HepG2 (cell line): ENCODE results near the gene ING1. TPM values are rescaled to one million over a fixed set of nuclear protein-coding genes. Genes with fewer than 3 reads are reported as not detected.

Experiments
- ATAC-seq: fragments of 200-7000 bp; cut with Tn5 transposase; 3 replicates; pipeline ENCODE4 v1.9.1; 2020; ENCODE audit warnings: mild to moderate bottlenecking, moderate library complexity
- BruUV-seq: library from RNA; stranded (reverse); fragments of 400-500 nt; replicated peaks from 2 replicates; lab custom pipeline; 2021; lab: Mats Ljungman, UMichigan
- CTCF ChIA-PET: fragments of 300-600 bp; formaldehyde crosslinking; extraction: SDS; loops from one replicate; lab custom pipeline; 2021; ENCODE audit warnings: low total read pairs, inconsistent platforms, low intra/inter-chr PET ratio; lab: Yijun Ruan, JAX
- POLR2A ChIA-PET: fragments of 350-600 bp; sonication (Branson Sonifier 250); formaldehyde crosslinking; loops from one replicate; lab custom pipeline; 2020; ENCODE audit warnings: antibody characterized with exemption, inconsistent platforms; lab: Yijun Ruan, JAX
- DNase-seq: peaks from one replicate; pipeline ENCODE4 v3.0.0-alpha.2; 2015; ENCODE audit warnings: low spot score
- FAIRE-seq: peaks from 3 replicates; lab custom pipeline; 2011; peaks lifted over from hg19 to GRCh38; lab: Jason Lieb, UNC
- H2AFZ ChIP-seq: one replicate; pipeline ENCODE4 v1.6.1; 2011; ENCODE audit warnings: low read length, inconsistent platforms
- H3K27ac ChIP-seq: fragments of 300-600 bp; 3 replicates; pipeline ENCODE4 v1.8.0; 2011; ENCODE audit warnings: mixed run types, mild to moderate bottlenecking, mixed read lengths, low read length, inconsistent platforms; ENCODE audit not compliant: insufficient read depth; ENCODE audit errors: extremely low read length
- H3K27me3 ChIP-seq, 2 experiments: fragments of 200-600 bp in 1 of 2; 2 replicates in 1 of 2; 3 replicates in 1 of 2; pipeline versions ENCODE4 v1.6.0 to v1.8.0; 2011; ENCODE audit warnings: low read length in 2 of 2, mild to moderate bottlenecking in 2 of 2, moderate library complexity in 2 of 2, inconsistent platforms in 1 of 2; ENCODE audit not compliant: insufficient read depth in 2 of 2, control insufficient read depth in 1 of 2
- H3K36me3 ChIP-seq, 2 experiments: fragments of 200-600 bp in 1 of 2; replicated peaks in 1 of 2; 2 replicates in 1 of 2; 3 replicates in 1 of 2; pipeline versions ENCODE4 v1.5.1 to v1.8.0; 2011; ENCODE audit warnings: low read length in 2 of 2, inconsistent platforms in 1 of 2; ENCODE audit not compliant: insufficient read depth in 2 of 2, control insufficient read depth in 1 of 2
- H3K4me1 ChIP-seq: 2 replicates; pipeline ENCODE4 v1.5.1; 2012; ENCODE audit warnings: low read length, inconsistent platforms; ENCODE audit not compliant: insufficient read depth
- H3K4me2 ChIP-seq: 2 replicates; pipeline ENCODE4 v1.6.0; 2011; ENCODE audit warnings: low read depth, low read length, inconsistent platforms
- H3K4me3 ChIP-seq, 3 experiments: fragments of 200-600 bp in 1 of 3; sonication (generic), shearing (Covaris generic) in 1 of 3; replicated peaks in 1 of 3; 2 replicates each; pipeline ENCODE4 v1.5.1; 2011 to 2016; ENCODE audit warnings: low read length in 3 of 3, inconsistent platforms in 2 of 3, low read depth in 2 of 3, mild to moderate bottlenecking in 2 of 3, control low read depth in 1 of 3, mixed read lengths in 1 of 3; ENCODE audit not compliant: insufficient read depth in 1 of 3
- H3K79me2 ChIP-seq: one replicate; pipeline ENCODE4 v1.6.1; 2011; ENCODE audit warnings: low read length, inconsistent platforms; ENCODE audit not compliant: insufficient read depth
- H3K9ac ChIP-seq: 2 replicates; pipeline ENCODE4 v1.6.0; 2011; ENCODE audit warnings: mild to moderate bottlenecking, low read depth, low read length, inconsistent platforms; ENCODE audit not compliant: insufficient read depth
- H3K9me3 ChIP-seq: 2 replicates; pipeline ENCODE4 v1.5.1; 2012; ENCODE audit warnings: mild to moderate bottlenecking, low read length
- H4K20me1 ChIP-seq: 2 replicates; pipeline ENCODE4 v1.6.0; 2011; ENCODE audit warnings: inconsistent platforms, mild to moderate bottlenecking, low read length, moderate library complexity; ENCODE audit not compliant: insufficient read depth
- NAIF1 ChIP-seq: sonication (generic); formaldehyde crosslinking; IDR thresholded peaks from 2 replicates; pipeline ENCODE4 v1.5.0; 2020; ENCODE audit warnings: mild to moderate bottlenecking, missing genetic modification reagents, borderline replicate concordance
- NCOR1 ChIP-seq: fragments of 200-600 bp; sonication (generic); IDR thresholded peaks from 2 replicates; pipeline ENCODE4 v1.7.0; 2017; ENCODE audit warnings: antibody characterized with exemption, low read length, borderline replicate concordance
- STAG1 ChIP-seq: sonication (generic); formaldehyde crosslinking; IDR thresholded peaks from 2 replicates; pipeline ENCODE4 v1.4.0; 2020; ENCODE audit warnings: missing genetic modification reagents
- ZNF549 ChIP-seq: sonication (generic); formaldehyde crosslinking; IDR thresholded peaks from 2 replicates; pipeline ENCODE4 v1.5.0; 2020; ENCODE audit warnings: missing genetic modification reagents
- WGBS: methylation state at CpG from one replicate; pipeline ENCODE4 v1.1.6; 2017; ENCODE audit warnings: low lambda C conversion rate; 5-methylcytosine and 5-hydroxymethylcytosine counted together
- in situ Hi-C: cut with HindIII; loops from 2 replicates; pipeline ENCODE4 v1.10.0; 2017; ENCODE audit warnings: low pct_unique_long_range_greater_than_20kb; ENCODE audit not compliant: extremely low pct_ligation_motif_present
- intact Hi-C: fragments of 100-400 bp; cut with micrococcal nuclease; formaldehyde crosslinking; loops from one replicate; pipeline ENCODE4 v1.10.0; 2022; ENCODE audit not compliant: unreplicated experiment
- polyA plus RNA-seq, 8 experiments: library from polyadenylated mRNA; depleted of rRNA in 3 of 8; stranded (reverse) in 7 of 8; unstranded in 1 of 8; fragments of >200 nt; fragmentation: Illumina TruSeq in 4 of 8; extraction: Trizol in 4 of 8; gene quantifications; 2 replicates each; pipeline versions ENCODE4 v1.2.1 to v1.2.3, GENCODE V29; 2011 to 2016; ENCODE audit warnings: low read depth in 4 of 8, missing spikeins in 1 of 8, mixed read lengths in 1 of 8; ENCODE audit not compliant: insufficient read depth in 1 of 8
- total RNA-seq, 5 experiments: library from RNA; depleted of rRNA; stranded (reverse); fragments of >200 nt; fragmentation: Illumina TruSeq; extraction: Trizol; gene quantifications; 2 replicates each; pipeline ENCODE4 v1.2.3, GENCODE V29; 2016; ENCODE audit warnings: low read depth in 1 of 5
- TF ChIP-seq, protein P1 (sequence below): sonication (generic); formaldehyde crosslinking; IDR thresholded peaks from 2 replicates; pipeline ENCODE4 v1.5.0; 2020; ENCODE audit warnings: missing genetic modification reagents
- TF ChIP-seq, protein P2 (sequence below): sonication (generic); formaldehyde crosslinking; IDR thresholded peaks from 2 replicates; pipeline ENCODE4 v1.4.0; 2020; ENCODE audit warnings: missing genetic modification reagents, low read depth, mild to moderate bottlenecking, borderline replicate concordance
- TF ChIP-seq, protein P3 (sequence below): sonication (generic); formaldehyde crosslinking; IDR thresholded peaks from 2 replicates; pipeline ENCODE4 v1.4.0; 2020; ENCODE audit warnings: mild to moderate bottlenecking, missing genetic modification reagents, borderline replicate concordance
- TF ChIP-seq, protein P4 (sequence below): sonication (generic); formaldehyde crosslinking; IDR thresholded peaks from 2 replicates; pipeline ENCODE4 v1.4.0; 2020; ENCODE audit warnings: missing genetic modification reagents, borderline replicate concordance

Gene ING1
- total and polyA plus RNA-seq, 2 of the 13 experiments (the other 11 are each of a cell fraction or from before 2014, with no cell fraction given): 8.1 to 16.1 TPM

- Histone ChIP-seq H4K20me1 (no peaks in the 10 kb centered on the region), H3K36me3 (no peaks in the 10 kb centered on the region), H3K9ac (no peak overlapping the region), H3K9me3 (no peaks in the 10 kb centered on the region), H3K4me1 (peaks cover 16% of the 10 kb centered on the region), H3K27me3 (peaks cover 3 to 38% of the 10 kb centered on the region in 2 experiments), H3K4me3 (no peak overlapping the region), H3K27ac (no peak overlapping the region), H3K4me2 (0 out of 2 replicates have a peak overlapping the region, but pooled peaks have one; percentile 25), H2AFZ (no peak overlapping the region), H3K79me2 (no peaks in the 10 kb centered on the region)
- intact Hi-C loops (no loop called here), in situ Hi-C loops (no loop called here)
- 0 out of 2 replicates have a peak, but pooled peaks have one; percentile 7 for TF ChIP-seq STAG1 (CRISPR knock-in tag)
- TF ChIP-seq, protein P1, sequence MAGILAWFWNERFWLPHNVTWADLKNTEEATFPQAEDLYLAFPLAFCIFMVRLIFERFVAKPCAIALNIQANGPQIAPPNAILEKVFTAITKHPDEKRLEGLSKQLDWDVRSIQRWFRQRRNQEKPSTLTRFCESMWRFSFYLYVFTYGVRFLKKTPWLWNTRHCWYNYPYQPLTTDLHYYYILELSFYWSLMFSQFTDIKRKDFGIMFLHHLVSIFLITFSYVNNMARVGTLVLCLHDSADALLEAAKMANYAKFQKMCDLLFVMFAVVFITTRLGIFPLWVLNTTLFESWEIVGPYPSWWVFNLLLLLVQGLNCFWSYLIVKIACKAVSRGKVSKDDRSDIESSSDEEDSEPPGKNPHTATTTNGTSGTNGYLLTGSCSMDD (CRISPR knock-in tag): no peak
- ATAC-seq: peak; percentile 68
- POLR2A ChIA-PET: no interaction called here
- no peak for DNase-seq
- CTCF ChIA-PET: no interaction called here
- no TSS peak for BruUV-seq
- FAIRE-seq: no peak
- 26% methylated on average over 10 of the region's 10 CpGs for WGBS
Observed at GRCh38 chr13:110770678-110771077, 57.2 kb downstream of the ING1 start.

- H4K20me1 ChIP-seq: no peaks in the 10 kb centered on the region
- no peak overlapping the region for H3K27ac ChIP-seq
- no peak overlapping the region for H2AFZ ChIP-seq
- in situ Hi-C loops: no loop called here
- H3K27me3 ChIP-seq: peaks cover 3 to 38% of the 10 kb centered on the region in 2 experiments
- no peaks in the 10 kb centered on the region for H3K79me2 ChIP-seq
- no peak overlapping the region for H3K9ac ChIP-seq
- H3K4me1 ChIP-seq: peaks cover 21% of the 10 kb centered on the region
- no peaks in the 10 kb centered on the region for H3K36me3 ChIP-seq
- intact Hi-C loops: no loop called here
- BruUV-seq: no TSS peak
- CTCF ChIA-PET: no interaction called here
- DNase-seq: no peak
- H3K9me3 ChIP-seq: no peaks in the 10 kb centered on the region
- POLR2A ChIA-PET: no interaction called here
- WGBS: 51% methylated on average over 9 of the region's 9 CpGs
- no peak overlapping the region for H3K4me3 ChIP-seq
- H3K4me2 ChIP-seq: no peak overlapping the region
- ATAC-seq: no peak
- no peak for FAIRE-seq
- no peak for TF ChIP-seq NAIF1
- no peak for TF ChIP-seq ZNF549 (CRISPR knock-in tag)
- no peak for TF ChIP-seq NCOR1
- TF ChIP-seq, protein P2, sequence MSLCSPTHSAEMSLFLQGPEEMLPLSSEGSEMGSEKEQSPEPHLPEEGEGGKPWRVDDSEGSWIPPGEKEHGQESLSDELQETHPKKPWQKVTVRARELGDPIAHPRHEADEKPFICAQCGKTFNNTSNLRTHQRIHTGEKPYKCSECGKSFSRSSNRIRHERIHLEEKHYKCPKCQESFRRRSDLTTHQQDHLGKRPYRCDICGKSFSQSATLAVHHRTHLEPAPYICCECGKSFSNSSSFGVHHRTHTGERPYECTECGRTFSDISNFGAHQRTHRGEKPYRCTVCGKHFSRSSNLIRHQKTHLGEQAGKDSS (CRISPR knock-in tag): no peak
- TF ChIP-seq, protein P3, sequence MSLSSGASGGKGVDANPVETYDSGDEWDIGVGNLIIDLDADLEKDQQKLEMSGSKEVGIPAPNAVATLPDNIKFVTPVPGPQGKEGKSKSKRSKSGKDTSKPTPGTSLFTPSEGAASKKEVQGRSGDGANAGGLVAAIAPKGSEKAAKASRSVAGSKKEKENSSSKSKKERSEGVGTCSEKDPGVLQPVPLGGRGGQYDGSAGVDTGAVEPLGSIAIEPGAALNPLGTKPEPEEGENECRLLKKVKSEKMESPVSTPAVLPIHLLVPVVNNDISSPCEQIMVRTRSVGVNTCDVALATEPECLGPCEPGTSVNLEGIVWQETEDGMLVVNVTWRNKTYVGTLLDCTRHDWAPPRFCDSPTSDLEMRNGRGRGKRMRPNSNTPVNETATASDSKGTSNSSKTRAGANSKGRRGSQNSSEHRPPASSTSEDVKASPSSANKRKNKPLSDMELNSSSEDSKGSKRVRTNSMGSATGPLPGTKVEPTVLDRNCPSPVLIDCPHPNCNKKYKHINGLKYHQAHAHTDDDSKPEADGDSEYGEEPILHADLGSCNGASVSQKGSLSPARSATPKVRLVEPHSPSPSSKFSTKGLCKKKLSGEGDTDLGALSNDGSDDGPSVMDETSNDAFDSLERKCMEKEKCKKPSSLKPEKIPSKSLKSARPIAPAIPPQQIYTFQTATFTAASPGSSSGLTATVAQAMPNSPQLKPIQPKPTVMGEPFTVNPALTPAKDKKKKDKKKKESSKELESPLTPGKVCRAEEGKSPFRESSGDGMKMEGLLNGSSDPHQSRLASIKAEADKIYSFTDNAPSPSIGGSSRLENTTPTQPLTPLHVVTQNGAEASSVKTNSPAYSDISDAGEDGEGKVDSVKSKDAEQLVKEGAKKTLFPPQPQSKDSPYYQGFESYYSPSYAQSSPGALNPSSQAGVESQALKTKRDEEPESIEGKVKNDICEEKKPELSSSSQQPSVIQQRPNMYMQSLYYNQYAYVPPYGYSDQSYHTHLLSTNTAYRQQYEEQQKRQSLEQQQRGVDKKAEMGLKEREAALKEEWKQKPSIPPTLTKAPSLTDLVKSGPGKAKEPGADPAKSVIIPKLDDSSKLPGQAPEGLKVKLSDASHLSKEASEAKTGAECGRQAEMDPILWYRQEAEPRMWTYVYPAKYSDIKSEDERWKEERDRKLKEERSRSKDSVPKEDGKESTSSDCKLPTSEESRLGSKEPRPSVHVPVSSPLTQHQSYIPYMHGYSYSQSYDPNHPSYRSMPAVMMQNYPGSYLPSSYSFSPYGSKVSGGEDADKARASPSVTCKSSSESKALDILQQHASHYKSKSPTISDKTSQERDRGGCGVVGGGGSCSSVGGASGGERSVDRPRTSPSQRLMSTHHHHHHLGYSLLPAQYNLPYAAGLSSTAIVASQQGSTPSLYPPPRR (CRISPR knock-in tag): no peak
- TF ChIP-seq, protein P4, sequence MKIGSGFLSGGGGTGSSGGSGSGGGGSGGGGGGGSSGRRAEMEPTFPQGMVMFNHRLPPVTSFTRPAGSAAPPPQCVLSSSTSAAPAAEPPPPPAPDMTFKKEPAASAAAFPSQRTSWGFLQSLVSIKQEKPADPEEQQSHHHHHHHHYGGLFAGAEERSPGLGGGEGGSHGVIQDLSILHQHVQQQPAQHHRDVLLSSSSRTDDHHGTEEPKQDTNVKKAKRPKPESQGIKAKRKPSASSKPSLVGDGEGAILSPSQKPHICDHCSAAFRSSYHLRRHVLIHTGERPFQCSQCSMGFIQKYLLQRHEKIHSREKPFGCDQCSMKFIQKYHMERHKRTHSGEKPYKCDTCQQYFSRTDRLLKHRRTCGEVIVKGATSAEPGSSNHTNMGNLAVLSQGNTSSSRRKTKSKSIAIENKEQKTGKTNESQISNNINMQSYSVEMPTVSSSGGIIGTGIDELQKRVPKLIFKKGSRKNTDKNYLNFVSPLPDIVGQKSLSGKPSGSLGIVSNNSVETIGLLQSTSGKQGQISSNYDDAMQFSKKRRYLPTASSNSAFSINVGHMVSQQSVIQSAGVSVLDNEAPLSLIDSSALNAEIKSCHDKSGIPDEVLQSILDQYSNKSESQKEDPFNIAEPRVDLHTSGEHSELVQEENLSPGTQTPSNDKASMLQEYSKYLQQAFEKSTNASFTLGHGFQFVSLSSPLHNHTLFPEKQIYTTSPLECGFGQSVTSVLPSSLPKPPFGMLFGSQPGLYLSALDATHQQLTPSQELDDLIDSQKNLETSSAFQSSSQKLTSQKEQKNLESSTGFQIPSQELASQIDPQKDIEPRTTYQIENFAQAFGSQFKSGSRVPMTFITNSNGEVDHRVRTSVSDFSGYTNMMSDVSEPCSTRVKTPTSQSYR (CRISPR knock-in tag): no peak
Observed at GRCh38 chr13:110771194-110771593, 57.7 kb downstream of the ING1 start.
